Neural cell (in vitro differentiated cells): Measurements from ENCODE around the gene SERPINB1. TPM values are rescaled to one million over a fixed set of nuclear protein-coding genes. Genes with fewer than 3 reads are reported as not detected.

Experiments
- H2AFZ ChIP-seq: fragments of 200-600, 300-800 bp; sonication (generic), shearing (Covaris generic); 2 replicates; pipeline ENCODE4 v1.6.0; 2014; ENCODE audit warnings: low read depth, mild to moderate bottlenecking, antibody characterized with exemption, low read length, moderate library complexity
- H3F3A ChIP-seq: fragments of 200-600 bp; shearing (Covaris generic); 2 replicates; pipeline ENCODE4 v1.6.1; 2016; ENCODE audit warnings: mild to moderate bottlenecking, moderate library complexity, mixed read lengths, antibody characterized with exemption, low read length; ENCODE audit not compliant: insufficient read depth, poor library complexity, severe bottlenecking
- H3K27ac ChIP-seq: fragments of 200-600, 300-800 bp; sonication (generic), shearing (Covaris generic); 2 replicates; pipeline ENCODE4 v1.5.1; 2014; ENCODE audit warnings: mild to moderate bottlenecking, low read length, moderate library complexity
- H3K27me3 ChIP-seq: fragments of 300-800, 200-600 bp; sonication (generic), shearing (Covaris generic); 2 replicates; pipeline ENCODE4 v1.6.0; 2014; ENCODE audit warnings: mild to moderate bottlenecking, low read depth, low read length, moderate library complexity; ENCODE audit not compliant: insufficient read depth
- H3K36me3 ChIP-seq: fragments of 300-800, 200-600 bp; sonication (generic), shearing (Covaris generic); 2 replicates; pipeline ENCODE4 v1.5.1; 2014; ENCODE audit warnings: mild to moderate bottlenecking, antibody characterized with exemption, low read length, moderate library complexity; ENCODE audit not compliant: insufficient read depth
- H3K4me2 ChIP-seq: fragments of 300-800, 200-600 bp; sonication (generic), shearing (Covaris generic); 2 replicates; pipeline ENCODE4 v1.6.0; 2014; ENCODE audit warnings: mild to moderate bottlenecking, low read length
- H3K4me3 ChIP-seq: fragments of 300-800, 200-600 bp; sonication (generic), shearing (Covaris generic); 2 replicates; pipeline ENCODE4 v1.5.1; 2014; ENCODE audit warnings: mild to moderate bottlenecking, low read length, moderate library complexity
- H3K79me2 ChIP-seq: fragments of 200-600 bp; shearing (Covaris generic); replicated peaks from 2 replicates; pipeline ENCODE4 v1.6.0; 2014; ENCODE audit warnings: mild to moderate bottlenecking, low read length, moderate library complexity; ENCODE audit not compliant: insufficient read depth
- H3K9ac ChIP-seq: fragments of 300-800, 200-600 bp; sonication (generic), shearing (Covaris generic); 2 replicates; pipeline ENCODE4 v1.6.1; 2016; ENCODE audit warnings: mild to moderate bottlenecking, low read length, mixed read lengths
- H3K9me2 ChIP-seq: fragments of 200-600 bp; shearing (Covaris generic); 2 replicates; pipeline ENCODE4 v1.6.1; 2016; ENCODE audit warnings: mild to moderate bottlenecking, low read length, mixed read lengths; ENCODE audit not compliant: insufficient read depth
- H3K9me3 ChIP-seq: fragments of 200-600, 300-800 bp; sonication (generic), shearing (Covaris generic); 2 replicates; pipeline ENCODE4 v1.6.1; 2016; ENCODE audit warnings: mild to moderate bottlenecking, mixed run types, low read length, moderate library complexity, mixed read lengths
- H4K20me1 ChIP-seq: fragments of 200-600 bp; shearing (Covaris generic); 2 replicates; pipeline ENCODE4 v1.6.1; 2016; ENCODE audit warnings: mild to moderate bottlenecking, mixed run types; ENCODE audit not compliant: insufficient read depth
- EP300 ChIP-seq: fragments of 450-650 bp; conservative IDR thresholded peaks from 2 replicates; pipeline ENCODE4 v1.6.1; 2014; ENCODE audit warnings: antibody characterized with exemption, mild to moderate bottlenecking, moderate library complexity; ENCODE audit not compliant: poor library complexity, severe bottlenecking
- EZH2 ChIP-seq: fragments of 200-600, 300-800 bp; shearing (Covaris generic), sonication (generic); IDR thresholded peaks from 2 replicates; pipeline ENCODE4 v1.6.1; 2014; ENCODE audit warnings: antibody characterized with exemption, low read length, borderline replicate concordance, mild to moderate bottlenecking; ENCODE audit not compliant: insufficient read depth, poor library complexity, severe bottlenecking
- MXI1 ChIP-seq: fragments of 450-650 bp; conservative IDR thresholded peaks from 2 replicates; pipeline ENCODE4 v1.6.1; 2014; ENCODE audit warnings: antibody characterized with exemption, mild to moderate bottlenecking; ENCODE audit not compliant: poor library complexity, severe bottlenecking
- POLR2AphosphoS5 ChIP-seq: IDR thresholded peaks from 2 replicates; pipeline ENCODE4 v1.6.1; 2012
- RAD21 ChIP-seq: fragments of 450-650 bp; conservative IDR thresholded peaks from 2 replicates; pipeline ENCODE4 v1.6.1; 2014; ENCODE audit warnings: antibody characterized with exemption, mild to moderate bottlenecking, moderate library complexity
- REST ChIP-seq: IDR thresholded peaks from 2 replicates; pipeline ENCODE4 v1.6.1; 2012; ENCODE audit warnings: borderline replicate concordance
- SMC3 ChIP-seq: fragments of 450-650 bp; conservative IDR thresholded peaks from 2 replicates; pipeline ENCODE4 v1.6.1; 2014; ENCODE audit warnings: antibody characterized with exemption, mild to moderate bottlenecking, moderate library complexity; ENCODE audit not compliant: poor library complexity
- TAF1 ChIP-seq: IDR thresholded peaks from 2 replicates; pipeline ENCODE4 v1.6.1; 2012; ENCODE audit warnings: low read depth
- polyA plus RNA-seq: library from polyadenylated mRNA; depleted of rRNA; stranded (reverse); fragments of >200 nt; gene quantifications from 2 replicates; pipeline ENCODE4 v1.2.3, GENCODE V29; 2014
- TF ChIP-seq, protein P1 (sequence below): fragments of 450-650 bp; IDR thresholded peaks from 2 replicates; pipeline ENCODE4 v1.5.1; 2014; ENCODE audit warnings: antibody characterized with exemption, mild to moderate bottlenecking, moderate library complexity; ENCODE audit not compliant: poor library complexity, severe bottlenecking

SERPINB1 gene
- polyA plus RNA-seq, 1 donor from 2014 or later, result not detected

GRCh38 chr6:2795162-2795561 is 46.5 kb downstream of the SERPINB1 start:
- TF ChIP-seq RAD21 (no peak), TAF1 (no peak), EZH2 (no peak)
- no peak overlapping the region for H3K27ac ChIP-seq
- no peaks in the 10 kb centered on the region for H3K27me3 ChIP-seq
- no peak overlapping the region for H3K4me2 ChIP-seq
- no peaks in the 10 kb centered on the region for H3K9me3 ChIP-seq
- no peak overlapping the region for H3K9ac ChIP-seq
- H3F3A ChIP-seq, result no peaks in the 10 kb centered on the region
- no peaks in the 10 kb centered on the region for H3K79me2 ChIP-seq
- no peak overlapping the region for H2AFZ ChIP-seq
- no peaks in the 10 kb centered on the region for H3K36me3 ChIP-seq
- H4K20me1 ChIP-seq, result no peaks in the 10 kb centered on the region
- H3K9me2 ChIP-seq, result no peaks in the 10 kb centered on the region
- no peak overlapping the region for H3K4me3 ChIP-seq

DNA sequence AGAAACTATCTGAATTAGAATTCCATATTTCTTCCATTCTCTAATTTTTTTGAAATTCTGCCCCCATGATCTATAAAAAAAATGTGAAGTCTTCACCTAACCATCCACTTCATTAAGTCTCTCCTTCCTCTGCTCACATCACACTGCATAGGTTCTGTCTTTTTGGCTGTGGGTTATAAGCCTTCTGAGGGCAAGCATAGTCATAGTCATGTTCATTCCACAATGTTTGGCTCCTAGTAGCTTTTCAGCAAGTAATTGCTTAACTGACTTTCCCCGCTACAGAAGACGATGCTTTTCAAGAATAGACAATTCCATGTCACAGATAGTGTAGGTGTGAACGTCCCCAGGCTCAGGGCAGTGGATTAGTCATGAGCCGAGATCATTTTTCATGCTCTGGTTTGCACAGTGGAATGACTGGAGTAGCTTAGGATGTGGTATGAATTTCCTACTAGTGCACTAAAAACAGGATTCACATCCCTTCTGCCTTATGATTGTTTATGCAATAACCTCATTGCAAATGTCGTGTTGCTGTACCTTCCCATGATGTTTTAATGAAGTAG is 47.4 kb downstream of the SERPINB1 start:
- Histone ChIP-seq H3K9me2 (no peaks in the 10 kb centered on the region), H3K36me3 (no peaks in the 10 kb centered on the region), H2AFZ (no peak overlapping the region), H3K9me3 (no peaks in the 10 kb centered on the region), H3K4me3 (no peak overlapping the region), H3F3A (no peaks in the 10 kb centered on the region), H3K9ac (no peak overlapping the region), H3K27me3 (no peaks in the 10 kb centered on the region), H4K20me1 (no peaks in the 10 kb centered on the region), H3K79me2 (no peaks in the 10 kb centered on the region), H3K27ac (no peak overlapping the region), H3K4me2 (no peak overlapping the region)
- TF ChIP-seq RAD21 (no peak), EZH2 (no peak), REST (no peak)
- TF ChIP-seq, protein P1, sequence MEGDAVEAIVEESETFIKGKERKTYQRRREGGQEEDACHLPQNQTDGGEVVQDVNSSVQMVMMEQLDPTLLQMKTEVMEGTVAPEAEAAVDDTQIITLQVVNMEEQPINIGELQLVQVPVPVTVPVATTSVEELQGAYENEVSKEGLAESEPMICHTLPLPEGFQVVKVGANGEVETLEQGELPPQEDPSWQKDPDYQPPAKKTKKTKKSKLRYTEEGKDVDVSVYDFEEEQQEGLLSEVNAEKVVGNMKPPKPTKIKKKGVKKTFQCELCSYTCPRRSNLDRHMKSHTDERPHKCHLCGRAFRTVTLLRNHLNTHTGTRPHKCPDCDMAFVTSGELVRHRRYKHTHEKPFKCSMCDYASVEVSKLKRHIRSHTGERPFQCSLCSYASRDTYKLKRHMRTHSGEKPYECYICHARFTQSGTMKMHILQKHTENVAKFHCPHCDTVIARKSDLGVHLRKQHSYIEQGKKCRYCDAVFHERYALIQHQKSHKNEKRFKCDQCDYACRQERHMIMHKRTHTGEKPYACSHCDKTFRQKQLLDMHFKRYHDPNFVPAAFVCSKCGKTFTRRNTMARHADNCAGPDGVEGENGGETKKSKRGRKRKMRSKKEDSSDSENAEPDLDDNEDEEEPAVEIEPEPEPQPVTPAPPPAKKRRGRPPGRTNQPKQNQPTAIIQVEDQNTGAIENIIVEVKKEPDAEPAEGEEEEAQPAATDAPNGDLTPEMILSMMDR, result no peak

DNA sequence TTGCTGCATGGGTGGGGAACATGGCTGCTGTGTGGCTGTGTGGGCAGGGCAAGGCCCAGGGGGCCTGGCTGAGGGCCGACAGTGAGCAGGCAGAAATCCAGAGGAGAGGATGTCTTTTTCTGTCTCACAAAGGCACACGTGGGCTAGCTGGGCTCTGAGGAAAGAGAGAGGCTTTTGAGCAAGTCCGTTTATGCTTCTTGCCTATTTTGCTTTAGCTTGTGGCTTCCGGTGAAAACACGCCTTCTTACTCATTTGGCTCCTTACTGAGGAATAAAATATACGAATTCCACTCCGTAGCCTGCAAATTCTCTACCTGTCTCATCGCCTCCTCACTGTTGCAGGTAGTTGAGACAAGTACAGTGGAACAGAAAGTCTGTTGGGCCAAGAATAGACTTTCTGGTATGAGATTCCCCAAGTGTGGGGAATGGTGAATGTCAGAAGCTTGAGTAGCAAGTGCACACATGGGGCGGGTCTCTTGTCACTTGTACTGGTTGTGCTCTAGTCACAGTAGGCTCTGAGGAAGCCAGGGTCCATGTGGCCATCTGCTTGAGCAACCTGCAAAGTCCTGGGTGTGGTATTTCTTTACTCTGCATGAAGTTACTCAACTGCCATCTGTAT is 48.0 kb downstream of the SERPINB1 start:
- no peaks in the 10 kb centered on the region for H3F3A ChIP-seq
- H3K4me3 ChIP-seq, result no peak overlapping the region
- H3K4me2 ChIP-seq, result no peak overlapping the region
- no peak overlapping the region for H2AFZ ChIP-seq
- H4K20me1 ChIP-seq, result no peaks in the 10 kb centered on the region
- H3K36me3 ChIP-seq, result no peaks in the 10 kb centered on the region
- no peaks in the 10 kb centered on the region for H3K9me3 ChIP-seq
- no peaks in the 10 kb centered on the region for H3K27me3 ChIP-seq
- H3K9me2 ChIP-seq, result no peaks in the 10 kb centered on the region
- no peaks in the 10 kb centered on the region for H3K79me2 ChIP-seq
- no peak overlapping the region for H3K9ac ChIP-seq
- TF ChIP-seq EZH2 (no peak), TAF1 (no peak), POLR2AphosphoS5 (no peak), RAD21 (no peak), SMC3 (no peak), EP300 (no peak), MXI1 (no peak), REST (no peak)
- TF ChIP-seq, protein P1, result no peak
- no peak overlapping the region for H3K27ac ChIP-seq
